GM12878 (cell line): ENCODE results near the gene SNX32. TPM values are rescaled to one million over a fixed set of nuclear protein-coding genes. Genes with fewer than 3 reads are reported as not detected.

Experiments used
- BACH1 ChIP-seq: fragments of 450-650 bp; IDR thresholded peaks from 2 replicates; pipeline ENCODE4 v1.6.1; 2017; ENCODE audit warnings: mild to moderate bottlenecking, borderline replicate concordance
- BCL11A ChIP-seq: IDR thresholded peaks from 2 replicates; pipeline ENCODE4 v1.6.1; 2011; ENCODE audit warnings: low read depth, low read length
- CEBPB ChIP-seq, 2 experiments: fragments of 150-350 bp in 1 of 2; IDR thresholded peaks; 2 replicates each; pipeline ENCODE4 v1.6.1; 2012 to 2014; ENCODE audit warnings: low read depth in 2 of 2, low read length in 2 of 2, borderline replicate concordance in 1 of 2, inconsistent platforms in 1 of 2
- ESRRA ChIP-seq: IDR thresholded peaks from 2 replicates; pipeline ENCODE4 v1.6.1; 2012; ENCODE audit warnings: mild to moderate bottlenecking, low read length, improper control_type of control experiment
- FOXK2 ChIP-seq: fragments of 450-650 bp; IDR thresholded peaks from 2 replicates; pipeline ENCODE4 v1.6.1; 2017; ENCODE audit warnings: mild to moderate bottlenecking, moderate library complexity
- HCFC1 ChIP-seq: fragments of 150-350 bp; IDR thresholded peaks from 2 replicates; pipeline ENCODE4 v1.6.1; 2014; ENCODE audit warnings: low read length
- HDGF ChIP-seq: fragments of 450-650 bp; IDR thresholded peaks from 2 replicates; pipeline ENCODE4 v1.6.1; 2016; ENCODE audit warnings: antibody characterized with exemption
- IKZF2 ChIP-seq, 2 experiments: fragments of 450-650 bp; IDR thresholded peaks; 2 replicates each; pipeline ENCODE4 v1.6.1; 2017; ENCODE audit warnings: mild to moderate bottlenecking in 2 of 2, moderate library complexity in 2 of 2
- IRF4 ChIP-seq: IDR thresholded peaks from 2 replicates; pipeline ENCODE4 v1.6.1; 2011; ENCODE audit warnings: low read depth, low read length
- JUND ChIP-seq: IDR thresholded peaks from 2 replicates; pipeline ENCODE4 v1.6.1; 2012; ENCODE audit warnings: low read depth, mild to moderate bottlenecking, low read length, improper control_type of control experiment, moderate library complexity
- MTA2 ChIP-seq: fragments of 450-650 bp; IDR thresholded peaks from 2 replicates; pipeline ENCODE4 v1.6.1; 2016; ENCODE audit warnings: low read depth, mild to moderate bottlenecking, moderate library complexity
- MTA3 ChIP-seq: IDR thresholded peaks from 2 replicates; pipeline ENCODE4 v1.6.1; 2012; ENCODE audit warnings: low read length, inconsistent platforms, borderline replicate concordance
- MXI1 ChIP-seq: fragments of 150-350 bp; IDR thresholded peaks from 2 replicates; pipeline ENCODE4 v1.6.1; 2011; ENCODE audit warnings: low read depth, mild to moderate bottlenecking, inconsistent platforms, low read length, improper control_type of control experiment
- NBN ChIP-seq: fragments of 450-650 bp; IDR thresholded peaks from 2 replicates; pipeline ENCODE4 v1.6.1; 2016
- NFYA ChIP-seq: IDR thresholded peaks from 2 replicates; pipeline ENCODE4 v1.6.1; 2011; ENCODE audit warnings: low read depth, mild to moderate bottlenecking, low read length, improper control_type of control experiment, borderline replicate concordance
- POU2F2 ChIP-seq: IDR thresholded peaks from 3 replicates; pipeline ENCODE4 v1.6.1; 2011; ENCODE audit warnings: low read depth, mild to moderate bottlenecking, low read length, borderline replicate concordance
- STAT1 ChIP-seq: fragments of 450-650 bp; conservative IDR thresholded peaks from 2 replicates; pipeline ENCODE4 v1.6.1; 2014; ENCODE audit warnings: antibody characterized with exemption, mild to moderate bottlenecking
- SUZ12 ChIP-seq: fragments of 200-600 bp; sonication (generic); IDR thresholded peaks from one replicate; pipeline ENCODE4 v1.6.1; 2018; ENCODE audit warnings: antibody characterized with exemption, mild to moderate bottlenecking; ENCODE audit not compliant: unreplicated experiment
- TARDBP ChIP-seq: IDR thresholded peaks from 2 replicates; pipeline ENCODE4 v1.6.1; 2016; ENCODE audit warnings: borderline replicate concordance
- ZNF24 ChIP-seq: fragments of 450-650 bp; IDR thresholded peaks from 2 replicates; pipeline ENCODE4 v1.6.1; 2017; ENCODE audit warnings: antibody characterized with exemption, mild to moderate bottlenecking
- ZSCAN29 ChIP-seq: fragments of 450-650 bp; IDR thresholded peaks from 2 replicates; pipeline ENCODE4 v1.6.1; 2017; ENCODE audit warnings: mild to moderate bottlenecking, moderate library complexity
- polyA plus RNA-seq, 11 experiments: library from polyadenylated mRNA; depleted of rRNA in 4 of 11; unstranded in 6 of 11; stranded (reverse) in 5 of 11; fragments of >200 nt; fragmentation: Nextera tagmentation in 4 of 11; fragmentation: Illumina TruSeq in 1 of 11; extraction: Ambion mirVana in 4 of 11; extraction: Trizol in 1 of 11; gene quantifications; 1 replicate in 1 of 11; 2 replicates in 10 of 11; pipeline versions ENCODE4 v1.2.1 to v1.2.3, GENCODE V29; 2011 to 2016; ENCODE audit warnings: inconsistent platforms in 2 of 11, missing spikeins in 2 of 11, low read depth in 1 of 11
- total RNA-seq, 4 experiments: library from RNA; depleted of rRNA in 3 of 4; stranded (reverse); fragments of >200 nt in 3 of 4; fragmentation: Illumina TruSeq in 1 of 4; extraction: Trizol in 1 of 4; gene quantifications; 2 replicates each; pipeline versions ENCODE4 v1.2.1 to v1.2.3, GENCODE V29; 2013 to 2021
- TF ChIP-seq, protein P1 (sequence below): fragments of 450-650 bp; IDR thresholded peaks from 2 replicates; pipeline ENCODE4 v1.6.1; 2017; ENCODE audit warnings: borderline replicate concordance
- TF ChIP-seq, protein P2 (sequence below): fragments of 450-650 bp; IDR thresholded peaks from 2 replicates; pipeline ENCODE4 v1.6.1; 2016; ENCODE audit warnings: mild to moderate bottlenecking
- TF ChIP-seq, protein P3 (sequence below): fragments of 450-650 bp; IDR thresholded peaks from 2 replicates; pipeline ENCODE4 v1.6.1; 2017; ENCODE audit warnings: low read depth, mild to moderate bottlenecking, moderate library complexity
- TF ChIP-seq, protein P4 (sequence below): fragments of 450-650 bp; IDR thresholded peaks from 2 replicates; pipeline ENCODE4 v1.6.1; 2018; ENCODE audit warnings: borderline replicate concordance, mild to moderate bottlenecking; ENCODE audit not compliant: partially characterized antibody
- TF ChIP-seq, protein P5 (sequence below): IDR thresholded peaks from 2 replicates; pipeline ENCODE4 v1.6.1; 2011; ENCODE audit warnings: borderline replicate concordance, low read depth, mild to moderate bottlenecking, moderate library complexity, mixed read lengths, low read length; ENCODE audit not compliant: insufficient read depth; ENCODE audit errors: extremely low read length

Gene SNX32
- total and polyA plus RNA-seq, 10 of the 15 experiments (the other 5 are each of a cell fraction or from before 2014, with no cell fraction given) = 0.04 to 1.5 (median 0.11) TPM; not detected in 1

DNA sequence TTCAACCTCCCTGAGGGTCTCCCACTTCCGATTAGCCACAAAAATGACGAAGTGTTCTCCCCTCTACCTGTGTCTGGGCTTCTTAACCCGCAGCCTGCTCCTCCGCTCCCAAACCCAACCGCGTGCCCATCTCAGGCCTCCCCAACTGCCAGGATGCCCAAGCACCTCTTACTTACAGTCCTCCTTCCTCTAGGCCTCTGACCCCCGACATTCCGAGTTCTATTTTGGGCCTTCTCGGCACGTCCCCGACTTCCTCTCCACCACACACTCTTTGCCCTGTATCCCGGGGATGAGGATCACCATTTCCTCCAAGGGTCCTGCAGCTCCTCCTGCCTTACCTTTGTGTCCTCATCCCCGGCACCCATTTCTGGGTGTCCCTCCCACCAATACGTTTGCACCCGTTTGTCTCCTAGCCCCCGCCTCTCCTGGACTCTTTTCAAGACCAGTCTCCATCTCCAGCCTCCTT, 26.1 kb downstream of the SNX32 start (continued):
- no peak for TF ChIP-seq NFYA
- no peak for TF ChIP-seq HCFC1
- no peak for TF ChIP-seq POU2F2
- TF ChIP-seq, protein P1, sequence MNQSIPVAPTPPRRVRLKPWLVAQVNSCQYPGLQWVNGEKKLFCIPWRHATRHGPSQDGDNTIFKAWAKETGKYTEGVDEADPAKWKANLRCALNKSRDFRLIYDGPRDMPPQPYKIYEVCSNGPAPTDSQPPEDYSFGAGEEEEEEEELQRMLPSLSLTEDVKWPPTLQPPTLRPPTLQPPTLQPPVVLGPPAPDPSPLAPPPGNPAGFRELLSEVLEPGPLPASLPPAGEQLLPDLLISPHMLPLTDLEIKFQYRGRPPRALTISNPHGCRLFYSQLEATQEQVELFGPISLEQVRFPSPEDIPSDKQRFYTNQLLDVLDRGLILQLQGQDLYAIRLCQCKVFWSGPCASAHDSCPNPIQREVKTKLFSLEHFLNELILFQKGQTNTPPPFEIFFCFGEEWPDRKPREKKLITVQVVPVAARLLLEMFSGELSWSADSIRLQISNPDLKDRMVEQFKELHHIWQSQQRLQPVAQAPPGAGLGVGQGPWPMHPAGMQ = no peak
- TF ChIP-seq MTA2 = peak; percentile 48
- no peak for TF ChIP-seq ZSCAN29
- peak in 1 of 2 experiments; percentile 64; a peak in 1 of 4 replicates for TF ChIP-seq IKZF2 (IDR thresholded peaks at IDR 0.05)
- TF ChIP-seq HDGF = peak; percentile 78; the same call in 1 of the 2 replicates
- TF ChIP-seq ZNF24 = no peak
- TF ChIP-seq TARDBP = 0 out of 2 replicates have a peak, but pooled peaks have one; percentile 20
- TF ChIP-seq MTA3 = no peak
- TF ChIP-seq, protein P2, sequence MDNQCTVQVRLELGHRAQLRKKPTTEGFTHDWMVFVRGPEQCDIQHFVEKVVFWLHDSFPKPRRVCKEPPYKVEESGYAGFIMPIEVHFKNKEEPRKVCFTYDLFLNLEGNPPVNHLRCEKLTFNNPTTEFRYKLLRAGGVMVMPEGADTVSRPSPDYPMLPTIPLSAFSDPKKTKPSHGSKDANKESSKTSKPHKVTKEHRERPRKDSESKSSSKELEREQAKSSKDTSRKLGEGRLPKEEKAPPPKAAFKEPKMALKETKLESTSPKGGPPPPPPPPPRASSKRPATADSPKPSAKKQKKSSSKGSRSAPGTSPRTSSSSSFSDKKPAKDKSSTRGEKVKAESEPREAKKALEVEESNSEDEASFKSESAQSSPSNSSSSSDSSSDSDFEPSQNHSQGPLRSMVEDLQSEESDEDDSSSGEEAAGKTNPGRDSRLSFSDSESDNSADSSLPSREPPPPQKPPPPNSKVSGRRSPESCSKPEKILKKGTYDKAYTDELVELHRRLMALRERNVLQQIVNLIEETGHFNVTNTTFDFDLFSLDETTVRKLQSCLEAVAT = peak; percentile 90
- TF ChIP-seq, protein P3, sequence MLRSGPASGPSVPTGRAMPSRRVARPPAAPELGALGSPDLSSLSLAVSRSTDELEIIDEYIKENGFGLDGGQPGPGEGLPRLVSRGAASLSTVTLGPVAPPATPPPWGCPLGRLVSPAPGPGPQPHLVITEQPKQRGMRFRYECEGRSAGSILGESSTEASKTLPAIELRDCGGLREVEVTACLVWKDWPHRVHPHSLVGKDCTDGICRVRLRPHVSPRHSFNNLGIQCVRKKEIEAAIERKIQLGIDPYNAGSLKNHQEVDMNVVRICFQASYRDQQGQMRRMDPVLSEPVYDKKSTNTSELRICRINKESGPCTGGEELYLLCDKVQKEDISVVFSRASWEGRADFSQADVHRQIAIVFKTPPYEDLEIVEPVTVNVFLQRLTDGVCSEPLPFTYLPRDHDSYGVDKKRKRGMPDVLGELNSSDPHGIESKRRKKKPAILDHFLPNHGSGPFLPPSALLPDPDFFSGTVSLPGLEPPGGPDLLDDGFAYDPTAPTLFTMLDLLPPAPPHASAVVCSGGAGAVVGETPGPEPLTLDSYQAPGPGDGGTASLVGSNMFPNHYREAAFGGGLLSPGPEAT = no peak
- TF ChIP-seq MXI1 = no peak
- TF ChIP-seq ESRRA = no peak
- no peak for TF ChIP-seq SUZ12
- TF ChIP-seq BACH1 = no peak
- TF ChIP-seq IRF4 = no peak
- peak; percentile 94; the same call in 1 of the 2 replicates for TF ChIP-seq NBN
- TF ChIP-seq FOXK2 = no peak; the same call in 1 of the 2 replicates
- no peak for TF ChIP-seq CEBPB (IDR thresholded peaks at IDR 0.05; ENCODE audit: borderline replicate concordance in 1 of 2, low read depth in 2 of 2, low read length in 2 of 2)
- TF ChIP-seq, protein P4, sequence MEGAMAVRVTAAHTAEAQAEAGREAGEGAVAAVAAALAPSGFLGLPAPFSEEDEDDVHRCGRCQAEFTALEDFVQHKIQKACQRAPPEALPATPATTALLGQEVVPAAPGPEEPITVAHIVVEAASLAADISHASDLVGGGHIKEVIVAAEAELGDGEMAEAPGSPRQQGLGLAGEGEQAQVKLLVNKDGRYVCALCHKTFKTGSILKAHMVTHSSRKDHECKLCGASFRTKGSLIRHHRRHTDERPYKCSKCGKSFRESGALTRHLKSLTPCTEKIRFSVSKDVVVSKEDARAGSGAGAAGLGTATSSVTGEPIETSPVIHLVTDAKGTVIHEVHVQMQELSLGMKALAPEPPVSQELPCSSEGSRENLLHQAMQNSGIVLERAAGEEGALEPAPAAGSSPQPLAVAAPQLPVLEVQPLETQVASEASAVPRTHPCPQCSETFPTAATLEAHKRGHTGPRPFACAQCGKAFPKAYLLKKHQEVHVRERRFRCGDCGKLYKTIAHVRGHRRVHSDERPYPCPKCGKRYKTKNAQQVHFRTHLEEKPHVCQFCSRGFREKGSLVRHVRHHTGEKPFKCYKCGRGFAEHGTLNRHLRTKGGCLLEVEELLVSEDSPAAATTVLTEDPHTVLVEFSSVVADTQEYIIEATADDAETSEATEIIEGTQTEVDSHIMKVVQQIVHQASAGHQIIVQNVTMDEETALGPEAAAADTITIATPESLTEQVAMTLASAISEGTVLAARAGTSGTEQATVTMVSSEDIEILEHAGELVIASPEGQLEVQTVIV = no peak
- TF ChIP-seq, protein P5, sequence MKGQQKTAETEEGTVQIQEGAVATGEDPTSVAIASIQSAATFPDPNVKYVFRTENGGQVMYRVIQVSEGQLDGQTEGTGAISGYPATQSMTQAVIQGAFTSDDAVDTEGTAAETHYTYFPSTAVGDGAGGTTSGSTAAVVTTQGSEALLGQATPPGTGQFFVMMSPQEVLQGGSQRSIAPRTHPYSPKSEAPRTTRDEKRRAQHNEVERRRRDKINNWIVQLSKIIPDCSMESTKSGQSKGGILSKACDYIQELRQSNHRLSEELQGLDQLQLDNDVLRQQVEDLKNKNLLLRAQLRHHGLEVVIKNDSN = no peak
- TF ChIP-seq STAT1 = no peak
- TF ChIP-seq JUND = no peak
- TF ChIP-seq BCL11A = no peak
